Spleen (tissue), 7 donors: ENCODE data around the gene GIT1.

Experiments used
- POLR2A ChIP-seq, 3 donors: fragments of 450-650 bp; IDR thresholded peaks; one replicate each; pipeline ENCODE4 v1.5.1; 2017; ENCODE audit warnings: antibody characterized with exemption in 3 of 3, mild to moderate bottlenecking in 1 of 3
- TF ChIP-seq, protein P1 (sequence below), 11 experiments: fragments of 200-600 bp in 7 of 11; fragments of 450-650 bp in 4 of 11; sonication (generic) in 4 of 11; IDR thresholded peaks in 8 of 11; conservative IDR thresholded peaks in 3 of 11; 1 replicate in 7 of 11; 2 replicates in 4 of 11; pipeline versions ENCODE4 v1.4.0 to v1.8.0; 2016 to 2021; ENCODE audit warnings: antibody characterized with exemption in 11 of 11, inconsistent platforms in 4 of 11, mild to moderate bottlenecking in 1 of 11
- donor health status: DM: no; HTN: no; CAD: no; lungs with moderate emphysema.
- donor health status: DM: no; HTN: no; CAD: no.
- donor health status: DM: no; HTN: no; CAD: no.

- TF ChIP-seq, protein P1, sequence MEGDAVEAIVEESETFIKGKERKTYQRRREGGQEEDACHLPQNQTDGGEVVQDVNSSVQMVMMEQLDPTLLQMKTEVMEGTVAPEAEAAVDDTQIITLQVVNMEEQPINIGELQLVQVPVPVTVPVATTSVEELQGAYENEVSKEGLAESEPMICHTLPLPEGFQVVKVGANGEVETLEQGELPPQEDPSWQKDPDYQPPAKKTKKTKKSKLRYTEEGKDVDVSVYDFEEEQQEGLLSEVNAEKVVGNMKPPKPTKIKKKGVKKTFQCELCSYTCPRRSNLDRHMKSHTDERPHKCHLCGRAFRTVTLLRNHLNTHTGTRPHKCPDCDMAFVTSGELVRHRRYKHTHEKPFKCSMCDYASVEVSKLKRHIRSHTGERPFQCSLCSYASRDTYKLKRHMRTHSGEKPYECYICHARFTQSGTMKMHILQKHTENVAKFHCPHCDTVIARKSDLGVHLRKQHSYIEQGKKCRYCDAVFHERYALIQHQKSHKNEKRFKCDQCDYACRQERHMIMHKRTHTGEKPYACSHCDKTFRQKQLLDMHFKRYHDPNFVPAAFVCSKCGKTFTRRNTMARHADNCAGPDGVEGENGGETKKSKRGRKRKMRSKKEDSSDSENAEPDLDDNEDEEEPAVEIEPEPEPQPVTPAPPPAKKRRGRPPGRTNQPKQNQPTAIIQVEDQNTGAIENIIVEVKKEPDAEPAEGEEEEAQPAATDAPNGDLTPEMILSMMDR (IDR thresholded peaks at IDR 0.05 in 8 of 11, conservative IDR thresholded peaks at IDR 0.05 in 3 of 11), result no peak
- TF ChIP-seq POLR2A (IDR thresholded peaks at IDR 0.05), result no peak
Measured at GRCh38 chr17:29619251-29619650, 29.8 kb upstream of the GIT1 start.
